IPS-20b (cell line): ENCODE data around the gene GSTCD.
"Not testable (repeated sequence)": the region's sequence is repeated elsewhere in the genome, so short reads cannot be mapped to it uniquely, and the experiment has no call there.

Source experiments
- H3K27ac ChIP-seq: one replicate; pipeline ENCODE4 v1.5.1; 2013; ENCODE audit warnings: low read length
- H3K27me3 ChIP-seq: 2 replicates; pipeline ENCODE4 v1.6.1; 2013; ENCODE audit warnings: mild to moderate bottlenecking, low read length, inconsistent platforms; ENCODE audit not compliant: insufficient read depth
- H3K36me3 ChIP-seq: 2 replicates; pipeline ENCODE4 v1.6.1; 2013; ENCODE audit warnings: low read depth, mild to moderate bottlenecking, inconsistent platforms, low read length, moderate library complexity; ENCODE audit not compliant: insufficient read depth
- H3K4me1 ChIP-seq: 2 replicates; pipeline ENCODE4 v1.6.1; 2013; ENCODE audit warnings: mild to moderate bottlenecking, control low read depth, inconsistent platforms, low read length, moderate library complexity; ENCODE audit not compliant: insufficient read depth
- H3K4me3 ChIP-seq: 2 replicates; pipeline ENCODE4 v1.5.1; 2013; ENCODE audit warnings: mild to moderate bottlenecking, low read length, inconsistent platforms
- H3K9ac ChIP-seq: 2 replicates; pipeline ENCODE4 v1.6.1; 2013; ENCODE audit warnings: low read depth, mild to moderate bottlenecking, inconsistent platforms, low read length, moderate library complexity
- H3K9me3 ChIP-seq: 2 replicates; pipeline ENCODE4 v1.6.1; 2013; ENCODE audit warnings: mild to moderate bottlenecking, low read depth, low read length, inconsistent platforms; ENCODE audit not compliant: insufficient read depth

GSTCD gene

DNA sequence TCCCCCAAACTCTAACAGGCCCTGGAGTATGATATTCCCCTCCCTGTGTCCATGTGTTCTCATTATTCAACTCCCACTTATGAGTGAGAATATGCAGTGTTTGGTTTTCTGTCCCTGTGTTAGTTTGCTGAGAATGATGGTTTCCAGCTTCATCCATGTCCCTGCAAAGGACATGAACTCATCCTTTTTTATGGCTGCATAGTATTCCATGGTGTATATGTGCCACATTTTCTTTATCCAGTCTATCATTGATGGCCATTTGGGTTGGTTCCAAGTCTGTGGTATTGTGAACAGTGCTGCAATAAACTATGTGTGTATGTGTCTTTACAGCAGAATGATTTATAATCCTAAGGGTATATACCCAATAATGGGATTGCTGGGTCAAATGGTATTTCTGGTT lies 61.9 kb downstream of the GSTCD start:
- H3K36me3 ChIP-seq, H3K27ac ChIP-seq, H3K9ac ChIP-seq, H3K4me3 ChIP-seq, H3K9me3 ChIP-seq, H3K4me1 ChIP-seq, H3K27me3 ChIP-seq: not testable (repeated sequence)

DNA sequence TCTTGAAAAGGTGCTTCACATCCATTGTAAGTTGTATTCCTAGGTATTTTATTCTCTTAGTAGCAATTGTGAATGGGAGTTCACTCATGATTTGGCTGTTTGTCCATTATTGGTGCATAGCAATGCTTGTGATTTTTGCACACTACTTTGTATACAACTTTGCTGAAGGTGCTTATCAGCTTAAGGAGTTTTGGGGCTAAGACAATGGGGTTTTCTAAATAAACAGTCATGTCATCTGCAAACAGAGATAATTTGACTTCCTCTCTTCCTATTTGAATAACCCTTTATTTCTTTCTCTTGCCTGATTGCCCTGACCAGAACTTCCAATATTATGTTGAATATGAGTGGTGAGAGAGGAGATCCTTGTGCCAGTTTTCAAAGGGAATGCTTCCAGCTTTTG lies 63.5 kb downstream of the GSTCD start:
- H3K9ac ChIP-seq, H3K27ac ChIP-seq, H3K4me3 ChIP-seq, H3K4me1 ChIP-seq, H3K9me3 ChIP-seq, H3K27me3 ChIP-seq, H3K36me3 ChIP-seq: not testable (repeated sequence)

DNA sequence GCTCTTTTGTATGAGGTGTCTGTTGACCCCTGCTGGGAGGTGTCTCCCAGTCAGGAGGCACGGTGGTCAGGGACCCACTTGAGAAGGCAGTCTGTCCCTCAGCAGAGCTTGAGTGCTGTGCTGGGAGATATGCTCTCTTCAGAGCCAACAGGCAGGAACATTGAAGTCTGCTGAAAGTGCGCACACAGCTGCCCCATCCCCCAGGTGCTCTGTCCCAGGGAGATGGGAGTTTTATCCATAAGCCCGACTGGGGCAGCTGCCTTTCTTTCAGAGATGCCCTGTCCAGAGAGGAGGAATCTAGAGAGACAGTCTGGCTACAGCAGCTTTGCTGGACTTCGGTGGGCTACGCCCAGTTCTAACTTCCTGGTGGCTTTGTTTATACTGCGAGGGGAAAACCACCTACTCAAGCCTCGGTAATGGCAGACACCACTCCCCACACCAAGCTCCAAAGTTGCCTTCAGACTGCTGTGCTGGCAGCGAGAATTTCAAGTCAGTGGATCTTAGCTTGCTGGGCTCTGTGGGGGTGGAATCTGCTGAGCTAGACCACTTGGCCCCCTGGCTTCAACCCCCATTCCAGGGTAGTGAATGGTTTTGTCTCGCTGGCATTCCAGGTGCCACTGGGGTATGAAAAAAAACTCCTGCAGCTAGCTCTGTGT lies 67.3 kb downstream of the GSTCD start:
- H3K9me3 ChIP-seq, H3K4me3 ChIP-seq, H3K27me3 ChIP-seq, H3K36me3 ChIP-seq, H3K27ac ChIP-seq, H3K4me1 ChIP-seq, H3K9ac ChIP-seq: not testable (repeated sequence)

DNA sequence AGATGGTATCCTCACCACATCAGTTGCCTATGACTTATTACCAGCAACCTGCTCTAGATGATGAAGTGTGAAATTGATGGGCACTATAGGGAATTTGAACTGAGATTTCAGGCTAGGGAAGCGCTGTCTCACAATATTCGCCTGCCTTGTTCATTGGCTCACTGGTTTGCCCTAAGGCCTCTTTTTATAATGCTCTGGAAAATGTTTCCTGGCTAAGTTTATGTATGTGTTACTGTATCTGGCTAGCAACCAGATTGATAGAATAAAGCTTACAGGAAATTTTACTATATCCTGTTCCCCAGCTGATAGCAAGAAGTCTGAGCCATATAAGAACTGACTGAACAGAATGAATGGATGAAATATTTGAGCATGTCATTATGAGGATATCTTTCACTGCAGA lies 71.6 kb downstream of the GSTCD start:
- Histone ChIP-seq H3K27ac (no peak overlapping the region), H3K27me3 (no peaks in the 10 kb centered on the region), H3K9ac (no peak overlapping the region), H3K36me3 (no peaks in the 10 kb centered on the region), H3K4me1 (no peaks in the 10 kb centered on the region), H3K4me3 (no peak overlapping the region), H3K9me3 (no peaks in the 10 kb centered on the region)

DNA sequence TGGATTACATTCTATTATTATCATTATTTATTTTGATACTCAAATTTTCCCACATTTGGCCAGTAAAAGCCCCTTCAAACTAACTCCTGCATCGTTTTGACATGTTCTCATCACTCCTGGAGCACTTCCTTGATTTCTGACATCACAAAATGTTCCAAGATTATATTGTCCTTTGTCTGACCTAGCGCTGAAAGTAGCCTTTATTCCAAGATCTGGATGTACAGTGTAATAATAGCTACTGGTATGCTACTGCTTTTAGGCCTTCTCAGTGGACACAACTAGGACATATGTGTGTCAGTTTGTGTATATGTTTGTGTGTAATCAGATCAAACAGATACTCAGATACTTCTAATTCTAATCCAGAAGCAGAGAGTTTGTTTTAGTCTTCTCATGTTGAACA lies 76.2 kb downstream of the GSTCD start:
- H3K27me3 ChIP-seq, result no peaks in the 10 kb centered on the region
- no peak overlapping the region for H3K27ac ChIP-seq
- no peaks in the 10 kb centered on the region for H3K36me3 ChIP-seq
- H3K4me3 ChIP-seq, result no peak overlapping the region
- H3K4me1 ChIP-seq, result no peaks in the 10 kb centered on the region
- H3K9ac ChIP-seq, result no peak overlapping the region
- H3K9me3 ChIP-seq, result no peaks in the 10 kb centered on the region

DNA sequence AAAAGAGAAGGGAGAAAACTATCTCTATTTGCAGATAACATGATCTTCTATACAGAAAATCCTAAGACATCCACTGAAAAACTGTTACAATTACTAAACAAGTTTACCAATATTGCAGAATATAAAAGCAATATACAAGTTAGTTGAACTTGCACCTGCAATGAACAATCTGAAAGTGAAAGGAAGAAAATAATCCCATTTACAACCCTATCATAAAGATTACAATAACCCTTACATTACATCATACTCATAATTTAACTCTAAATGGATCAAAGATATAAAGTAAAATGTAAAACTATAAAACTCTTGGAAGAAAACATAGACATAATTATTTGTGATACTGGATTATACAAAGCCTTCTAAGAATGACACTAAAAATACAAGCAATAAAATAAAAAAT lies 77.2 kb downstream of the GSTCD start:
- H3K27me3 ChIP-seq, result no peaks in the 10 kb centered on the region
- H3K36me3 ChIP-seq, result no peaks in the 10 kb centered on the region
- no peak overlapping the region for H3K9ac ChIP-seq
- no peaks in the 10 kb centered on the region for H3K4me1 ChIP-seq
- H3K27ac ChIP-seq, result no peak overlapping the region
- H3K4me3 ChIP-seq, result no peak overlapping the region
- no peaks in the 10 kb centered on the region for H3K9me3 ChIP-seq

DNA sequence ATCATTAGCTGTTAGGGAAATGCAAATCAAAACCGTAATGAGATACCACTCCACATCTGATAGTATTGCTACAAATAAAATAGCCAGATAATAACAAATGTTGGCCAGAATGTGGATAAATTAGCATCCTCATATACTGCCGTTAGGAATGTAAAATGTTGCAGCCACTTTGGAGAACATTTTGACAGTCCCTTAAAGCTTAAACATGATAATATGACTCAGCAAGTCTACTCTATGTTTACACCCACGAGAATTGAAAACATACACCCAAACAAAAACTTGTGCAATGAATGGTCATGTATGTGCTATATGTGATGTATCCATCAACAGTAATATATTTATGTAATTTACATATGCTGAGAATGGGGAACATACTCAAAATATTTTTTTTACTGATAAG lies 78.2 kb downstream of the GSTCD start:
- H3K27ac ChIP-seq, result no peak overlapping the region
- no peaks in the 10 kb centered on the region for H3K9me3 ChIP-seq
- H3K36me3 ChIP-seq, result no peaks in the 10 kb centered on the region
- no peaks in the 10 kb centered on the region for H3K27me3 ChIP-seq
- H3K4me1 ChIP-seq, result no peaks in the 10 kb centered on the region
- H3K4me3 ChIP-seq, result no peak overlapping the region
- no peak overlapping the region for H3K9ac ChIP-seq

DNA sequence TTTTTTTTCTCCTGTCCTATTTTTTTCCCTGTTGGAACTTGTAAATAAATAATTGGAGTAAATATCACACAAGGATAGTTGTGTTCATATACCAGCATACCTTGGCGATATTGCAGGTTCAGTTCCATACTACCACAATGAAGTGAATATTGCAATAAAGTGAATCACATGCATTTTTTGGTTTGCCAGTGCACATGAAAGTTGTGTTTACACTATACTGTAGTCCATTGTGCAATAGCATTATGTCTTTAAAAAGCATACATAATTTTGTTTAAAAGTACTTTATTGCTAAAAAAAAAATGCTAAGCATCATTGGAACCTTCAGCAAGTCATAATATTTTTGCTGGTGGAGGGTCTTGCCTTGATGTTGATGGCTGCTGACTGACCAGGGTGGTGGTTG lies 88.6 kb downstream of the GSTCD start:
- H3K27ac ChIP-seq, result no peak overlapping the region
- no peaks in the 10 kb centered on the region for H3K9me3 ChIP-seq
- no peaks in the 10 kb centered on the region for H3K27me3 ChIP-seq
- no peak overlapping the region for H3K9ac ChIP-seq
- H3K4me3 ChIP-seq, result no peak overlapping the region
- H3K36me3 ChIP-seq, result no peaks in the 10 kb centered on the region
- no peaks in the 10 kb centered on the region for H3K4me1 ChIP-seq

DNA sequence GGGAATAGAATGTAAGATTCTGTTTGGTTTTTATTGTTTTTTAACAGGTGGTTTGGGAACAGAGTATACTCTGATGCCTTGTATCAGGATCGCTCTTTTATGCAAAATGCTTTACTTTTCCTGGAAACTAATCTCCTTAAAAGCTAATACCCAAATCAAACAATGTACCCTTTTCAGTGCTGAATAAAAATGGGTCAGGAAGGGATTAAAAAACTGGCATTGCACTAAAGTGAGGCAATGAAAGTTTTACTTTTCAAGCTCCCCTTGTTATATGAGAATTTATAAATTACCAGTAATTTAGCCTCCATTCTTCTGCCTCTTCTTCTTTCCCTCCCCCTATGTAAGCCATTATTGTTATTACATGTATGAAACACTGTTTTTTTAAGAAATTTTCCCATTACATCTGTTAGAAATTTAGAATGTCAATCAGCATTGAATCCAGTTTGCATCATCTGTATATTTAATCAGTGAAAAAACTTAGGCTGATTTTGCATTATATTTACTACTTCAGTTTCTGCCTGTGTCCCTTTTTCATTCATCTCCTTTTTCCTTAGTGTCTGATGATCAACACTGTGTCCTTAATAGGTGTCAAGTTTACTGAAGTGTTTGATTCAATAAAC lies 97.0 kb downstream of the GSTCD start:
- no peaks in the 10 kb centered on the region for H3K36me3 ChIP-seq
- H3K4me1 ChIP-seq, result no peaks in the 10 kb centered on the region
- no peaks in the 10 kb centered on the region for H3K27me3 ChIP-seq
- no peak overlapping the region for H3K27ac ChIP-seq
- H3K9me3 ChIP-seq, result no peaks in the 10 kb centered on the region
- H3K4me3 ChIP-seq, result no peak overlapping the region
- no peak overlapping the region for H3K9ac ChIP-seq

DNA sequence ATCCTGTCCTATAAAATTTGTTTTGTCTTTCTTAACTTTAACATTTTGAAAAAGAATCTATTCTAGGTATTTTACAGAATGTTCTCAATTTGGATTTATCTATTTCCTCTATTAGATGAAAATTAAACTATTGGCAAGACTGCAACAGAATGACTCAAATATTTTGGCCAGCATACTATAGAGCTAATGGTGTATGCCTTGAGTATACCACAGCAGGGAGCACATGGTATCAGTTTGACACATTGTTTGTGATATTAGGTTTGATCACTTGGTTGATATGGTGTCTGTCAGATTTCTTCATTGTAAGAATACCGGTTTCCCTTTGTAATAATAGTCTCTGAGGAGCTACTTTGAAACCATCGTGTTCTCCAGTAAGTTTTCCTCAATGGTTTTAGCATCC lies 98.9 kb downstream of the GSTCD start:
- no peaks in the 10 kb centered on the region for H3K36me3 ChIP-seq
- H3K27me3 ChIP-seq, result no peaks in the 10 kb centered on the region
- H3K9me3 ChIP-seq, result no peaks in the 10 kb centered on the region
- H3K9ac ChIP-seq, result no peak overlapping the region
- H3K4me1 ChIP-seq, result no peaks in the 10 kb centered on the region
- H3K4me3 ChIP-seq, result no peak overlapping the region
- H3K27ac ChIP-seq, result no peak overlapping the region

DNA sequence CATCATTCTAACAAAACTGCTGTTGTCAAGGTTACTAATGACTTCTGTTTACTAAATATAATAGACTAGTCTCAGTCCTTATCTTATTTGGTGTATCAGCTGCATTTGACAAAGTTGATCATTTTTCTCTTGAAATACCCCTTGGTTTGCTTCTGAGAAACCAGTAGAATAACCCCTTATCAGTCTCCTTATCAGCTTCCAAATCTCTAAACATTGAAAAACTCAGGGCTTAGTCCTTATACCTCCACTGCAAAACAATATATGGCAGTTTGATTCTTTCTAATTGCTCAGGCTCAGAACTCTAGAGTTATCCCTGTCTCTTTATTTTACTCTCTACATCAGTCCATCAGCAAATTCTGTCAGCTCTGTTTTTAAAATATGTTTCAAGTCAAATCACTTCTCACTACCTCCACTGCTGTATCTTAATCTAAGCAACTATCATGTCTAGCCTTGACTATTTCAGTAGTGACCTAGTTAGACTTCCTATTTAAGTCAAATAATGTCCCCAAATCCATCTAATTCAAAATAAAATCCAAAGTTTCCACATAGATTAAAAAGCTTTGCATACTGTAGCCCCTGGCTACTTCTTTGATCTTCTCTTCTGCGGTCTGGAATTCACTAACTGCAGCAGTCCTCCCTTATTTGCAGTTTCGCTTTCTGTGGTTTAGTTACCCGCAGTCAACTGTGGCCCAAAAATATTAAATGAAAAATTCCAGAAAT lies 99.6 kb downstream of the GSTCD start:
- Histone ChIP-seq H3K4me3 (no peak overlapping the region), H3K36me3 (no peaks in the 10 kb centered on the region), H3K27ac (no peak overlapping the region), H3K27me3 (no peaks in the 10 kb centered on the region), H3K4me1 (no peaks in the 10 kb centered on the region), H3K9me3 (no peaks in the 10 kb centered on the region), H3K9ac (no peak overlapping the region)

DNA sequence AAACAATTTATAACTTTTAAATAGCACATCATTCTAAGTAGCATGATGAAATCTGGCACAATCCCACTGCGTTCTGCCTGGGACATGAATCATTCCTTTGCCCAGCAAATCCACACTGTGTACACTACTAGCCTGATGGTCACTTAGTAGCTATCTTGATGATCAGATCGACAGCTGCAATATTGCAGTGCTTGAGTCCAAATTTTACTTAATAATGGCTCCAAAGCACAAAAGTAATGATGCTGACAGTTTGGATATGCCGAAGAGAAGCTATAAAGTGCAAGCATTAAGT lies 100.1 kb downstream of the GSTCD start:
- no peak overlapping the region for H3K27ac ChIP-seq
- no peaks in the 10 kb centered on the region for H3K27me3 ChIP-seq
- H3K4me3 ChIP-seq, result no peak overlapping the region
- H3K4me1 ChIP-seq, result no peaks in the 10 kb centered on the region
- no peaks in the 10 kb centered on the region for H3K9me3 ChIP-seq
- no peaks in the 10 kb centered on the region for H3K36me3 ChIP-seq
- H3K9ac ChIP-seq, result no peak overlapping the region
